CD4-positive, alpha-beta T cell (primary cell): Measurements from ENCODE around the gene LIPK. TPM values are rescaled to one million over a fixed set of nuclear protein-coding genes. Genes with fewer than 3 reads are reported as not detected.

Source experiments
- ATAC-seq: fragments of 200-7000 bp; cut with Tn5 transposase; one replicate; pipeline ENCODE4 v1.10.0; 2022; ENCODE audit warnings: mild to moderate bottlenecking; ENCODE audit not compliant: poor library complexity
- CTCF ChIA-PET: fragments of 350-600 bp; sonication (Branson Sonifier 250); formaldehyde crosslinking; loops from one replicate; lab custom pipeline; 2021; ENCODE audit warnings: antibody characterized with exemption, inconsistent platforms; lab: Charles Lee
- POLR2A ChIA-PET: fragments of 350-600 bp; sonication (Branson Sonifier 250); formaldehyde crosslinking; loops from one replicate; lab custom pipeline; 2021; ENCODE audit warnings: antibody characterized with exemption, inconsistent platforms; lab: Charles Lee
- DNase-seq, 14 experiments: peaks; one replicate each; pipeline ENCODE4 v3.0.0-alpha.2; 2013 to 2020; ENCODE audit warnings: mixed read lengths in 2 of 14
- H3K27ac ChIP-seq, 2 donors: one replicate each; pipeline versions ENCODE4 v1.5.1 to v1.7.0; 2013; ENCODE audit warnings: low read length in 2 of 2, low read depth in 1 of 2, mild to moderate bottlenecking in 1 of 2
- H3K27me3 ChIP-seq, 2 experiments: 1 replicate in 1 of 2; 2 replicates in 1 of 2; pipeline versions ENCODE4 v1.6.1 to v1.7.0; 2013; ENCODE audit warnings: low read length in 2 of 2, control low read depth in 1 of 2, mild to moderate bottlenecking in 1 of 2, moderate library complexity in 1 of 2; ENCODE audit not compliant: insufficient read depth in 2 of 2, control insufficient read depth in 1 of 2
- H3K36me3 ChIP-seq: one replicate; pipeline ENCODE4 v1.6.1; 2013; ENCODE audit warnings: low read length, control low read depth; ENCODE audit not compliant: insufficient read depth
- H3K4me1 ChIP-seq: one replicate; pipeline ENCODE4 v1.6.1; 2013; ENCODE audit warnings: low read length, control low read depth; ENCODE audit not compliant: insufficient read depth
- H3K4me3 ChIP-seq: one replicate; pipeline ENCODE4 v1.5.1; 2013; ENCODE audit warnings: mild to moderate bottlenecking, low read length, moderate library complexity
- H3K9me3 ChIP-seq, 2 experiments: 1 replicate in 1 of 2; 2 replicates in 1 of 2; pipeline versions ENCODE4 v1.6.1 to v1.7.0; 2013; ENCODE audit warnings: low read length in 2 of 2, mild to moderate bottlenecking in 2 of 2, control low read depth in 1 of 2, moderate library complexity in 1 of 2; ENCODE audit not compliant: control insufficient read depth in 1 of 2, insufficient read depth in 1 of 2
- H3K27ac Mint-ChIP-seq: one replicate; pipeline ENCODE4 v1.8.0; 2020; ENCODE audit warnings: mixed read lengths
- H3K27me3 Mint-ChIP-seq: one replicate; pipeline ENCODE4 v1.8.0; 2021; ENCODE audit warnings: mixed read lengths
- H3K36me3 Mint-ChIP-seq: one replicate; pipeline ENCODE4 v1.8.0; 2021; ENCODE audit warnings: low read depth, mixed read lengths
- H3K4me1 Mint-ChIP-seq: one replicate; pipeline ENCODE4 v1.8.0; 2021; ENCODE audit warnings: low read depth, mixed read lengths
- H3K4me3 Mint-ChIP-seq: one replicate; pipeline ENCODE4 v1.8.0; 2020; ENCODE audit warnings: mild to moderate bottlenecking, mixed read lengths
- H3K9me3 Mint-ChIP-seq: one replicate; pipeline ENCODE4 v1.8.0; 2020; ENCODE audit warnings: mixed read lengths
- intact Hi-C, 2 experiments: fragments of 100-400 bp; cut with DNase I in 1 of 2; cut with micrococcal nuclease in 1 of 2; formaldehyde crosslinking; loops; one replicate each; pipeline versions ENCODE4 v1.15.1 to v1.9.0; 2023 to 2025; cut with DNase I, micrococcal nuclease
- total RNA-seq, 174 experiments: library from RNA in 2 of 174; stranded (reverse) in 2 of 174; gene quantifications; one replicate each; pipeline ENCODE4 v1.2.3 and lab custom pipeline; 2021 to 2026
- TF ChIP-seq, protein P1 (sequence below): fragments of 200-600 bp; IDR thresholded peaks from one replicate; pipeline ENCODE4 v1.8.0; 2022; ENCODE audit warnings: antibody characterized with exemption, mild to moderate bottlenecking

The LIPK gene
- total RNA-seq, 2 experiments from 2014 or later = not detected

GRCh38 chr10:88800152-88801125 lies 94.4 kb downstream of the LIPK start:
- Histone ChIP-seq H3K4me1 (no peaks in the 10 kb centered on the region), H3K9me3 (no peaks in the 10 kb centered on the region), H3K4me3 (no peak overlapping the region), H3K36me3 (no peaks in the 10 kb centered on the region), H3K27ac (no peak overlapping the region), H3K27me3 (no peaks in the 10 kb centered on the region)
- Mint-ChIP-seq H3K9me3 (no peaks in the 10 kb centered on the region), H3K4me1 (no peaks in the 10 kb centered on the region), H3K4me3 (no peak overlapping the region), H3K36me3 (no peaks in the 10 kb centered on the region), H3K27ac (no peak overlapping the region), H3K27me3 (no peaks in the 10 kb centered on the region)
- ATAC-seq (no peak), DNase-seq (no peak)
- CTCF ChIA-PET = interaction anchor here (0.6 kb wide), 1 partner anchor 145 kb away, joined by 3 read pairs; no protein-coding TSS in a partner anchor
- TF ChIP-seq, protein P1, sequence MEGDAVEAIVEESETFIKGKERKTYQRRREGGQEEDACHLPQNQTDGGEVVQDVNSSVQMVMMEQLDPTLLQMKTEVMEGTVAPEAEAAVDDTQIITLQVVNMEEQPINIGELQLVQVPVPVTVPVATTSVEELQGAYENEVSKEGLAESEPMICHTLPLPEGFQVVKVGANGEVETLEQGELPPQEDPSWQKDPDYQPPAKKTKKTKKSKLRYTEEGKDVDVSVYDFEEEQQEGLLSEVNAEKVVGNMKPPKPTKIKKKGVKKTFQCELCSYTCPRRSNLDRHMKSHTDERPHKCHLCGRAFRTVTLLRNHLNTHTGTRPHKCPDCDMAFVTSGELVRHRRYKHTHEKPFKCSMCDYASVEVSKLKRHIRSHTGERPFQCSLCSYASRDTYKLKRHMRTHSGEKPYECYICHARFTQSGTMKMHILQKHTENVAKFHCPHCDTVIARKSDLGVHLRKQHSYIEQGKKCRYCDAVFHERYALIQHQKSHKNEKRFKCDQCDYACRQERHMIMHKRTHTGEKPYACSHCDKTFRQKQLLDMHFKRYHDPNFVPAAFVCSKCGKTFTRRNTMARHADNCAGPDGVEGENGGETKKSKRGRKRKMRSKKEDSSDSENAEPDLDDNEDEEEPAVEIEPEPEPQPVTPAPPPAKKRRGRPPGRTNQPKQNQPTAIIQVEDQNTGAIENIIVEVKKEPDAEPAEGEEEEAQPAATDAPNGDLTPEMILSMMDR = no peak
- POLR2A ChIA-PET = no interaction called here
- intact Hi-C loops = loop anchor here in 1 of 2 experiments (10.0 kb wide), 1 partner anchor 226 kb away; no protein-coding TSS in a partner anchor

Other genes starting within 250 kb of the LIPK start
- gene RNLS, start 122.9 kb upstream of the LIPK start, total RNA-seq = 1 to 10 TPM in 1 of 2 experiments, under 1 TPM in 1; 0.95 to 2.7 TPM
- gene LIPJ, start 119.5 kb upstream of the LIPK start, total RNA-seq = not detected
- not detected for gene LIPF, start 41.8 kb upstream of the LIPK start, total RNA-seq
- gene LIPN, start 53.8 kb downstream of the LIPK start, total RNA-seq = not detected
- not detected for gene LIPM, start 96.5 kb downstream of the LIPK start, total RNA-seq
- not detected for gene ANKRD22, start 145.6 kb downstream of the LIPK start, total RNA-seq
- gene STAMBPL1, start 174.0 kb downstream of the LIPK start, total RNA-seq = 10 to 100 TPM; 23.7 to 26.7 TPM
- gene ACTA2, start 246.5 kb downstream of the LIPK start, total RNA-seq = 1 to 10 TPM; 1.8 to 2.1 TPM